ENCODE results near the gene FNDC10. TPM values are rescaled to one million over a fixed set of nuclear protein-coding genes. Genes with fewer than 3 reads are reported as not detected.

Gene FNDC10
- total RNA-seq, 1 donor from 2014 or later: 7.7 TPM

DNA sequence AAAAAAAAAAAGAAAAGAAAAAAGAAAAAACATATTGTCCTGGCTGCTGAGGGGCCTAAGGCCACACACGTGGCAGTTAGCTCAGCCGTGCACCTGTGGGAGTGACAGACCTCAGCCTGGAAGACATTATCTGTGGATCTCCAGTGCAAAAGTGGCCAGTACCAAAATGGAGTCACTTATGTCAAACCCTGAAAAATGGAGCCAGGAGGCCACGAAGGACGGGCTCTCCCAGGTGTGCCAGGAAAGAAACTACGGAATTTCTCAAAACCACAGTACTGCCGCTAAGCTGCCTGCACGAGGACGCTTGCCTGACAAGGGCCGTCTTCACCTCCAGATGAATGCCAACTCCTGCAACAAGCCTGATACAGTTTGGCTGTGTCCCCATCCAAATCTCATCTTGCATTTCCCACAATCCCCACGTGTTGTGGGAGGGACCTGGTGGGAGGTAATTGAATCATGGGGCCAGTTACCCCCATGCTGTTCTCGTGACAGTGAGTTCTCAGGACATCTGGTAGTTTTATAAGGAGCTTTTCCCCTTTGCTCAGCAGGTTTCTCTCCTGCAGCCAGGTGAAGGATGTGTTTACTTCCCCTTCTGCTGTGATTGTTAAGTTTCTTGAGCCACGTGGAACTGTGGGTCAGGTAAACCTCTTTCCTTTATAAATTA, 10.0 kb upstream of the FNDC10 start:
- intact Hi-C loops (cut with DNase I): no loop called here
- ATAC-seq: no peak
- H3K27ac ChIP-seq: peak overlapping the region; percentile 0

DNA sequence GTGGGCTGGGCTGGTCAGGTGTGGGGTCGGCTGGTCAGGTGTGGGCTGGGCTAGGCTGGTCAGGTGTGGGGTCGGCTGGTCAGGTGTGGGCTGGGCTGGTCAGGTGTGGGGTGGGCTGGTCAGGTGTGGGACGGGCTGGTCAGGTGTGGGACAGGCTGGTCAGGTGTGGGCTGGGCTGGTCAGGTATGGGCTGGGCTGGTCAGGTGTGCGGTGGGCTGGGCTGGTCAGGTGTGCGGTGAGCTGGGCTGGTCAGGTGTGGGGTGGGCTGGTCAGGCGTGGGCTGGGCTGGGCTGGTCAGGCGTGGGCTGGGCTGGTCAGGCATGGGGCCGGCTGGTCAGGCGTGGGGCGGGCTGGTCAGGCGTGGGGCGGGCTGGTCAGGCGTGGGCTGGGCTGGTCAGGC, 6.3 kb upstream of the FNDC10 start:
- intact Hi-C loops (cut with DNase I): no loop called here
- peaks cover 16% of the 10 kb centered on the region for H3K4me1 ChIP-seq
- no peaks in the 10 kb centered on the region for H3K36me3 ChIP-seq
- ATAC-seq: no peak
- no peaks in the 10 kb centered on the region for H3K9me3 ChIP-seq
- no peaks in the 10 kb centered on the region for H3K27me3 ChIP-seq (ENCODE audit: low read depth)
- no peak for DNase-seq
- H3K4me3 ChIP-seq: no peak overlapping the region
- TF ChIP-seq, protein P1, sequence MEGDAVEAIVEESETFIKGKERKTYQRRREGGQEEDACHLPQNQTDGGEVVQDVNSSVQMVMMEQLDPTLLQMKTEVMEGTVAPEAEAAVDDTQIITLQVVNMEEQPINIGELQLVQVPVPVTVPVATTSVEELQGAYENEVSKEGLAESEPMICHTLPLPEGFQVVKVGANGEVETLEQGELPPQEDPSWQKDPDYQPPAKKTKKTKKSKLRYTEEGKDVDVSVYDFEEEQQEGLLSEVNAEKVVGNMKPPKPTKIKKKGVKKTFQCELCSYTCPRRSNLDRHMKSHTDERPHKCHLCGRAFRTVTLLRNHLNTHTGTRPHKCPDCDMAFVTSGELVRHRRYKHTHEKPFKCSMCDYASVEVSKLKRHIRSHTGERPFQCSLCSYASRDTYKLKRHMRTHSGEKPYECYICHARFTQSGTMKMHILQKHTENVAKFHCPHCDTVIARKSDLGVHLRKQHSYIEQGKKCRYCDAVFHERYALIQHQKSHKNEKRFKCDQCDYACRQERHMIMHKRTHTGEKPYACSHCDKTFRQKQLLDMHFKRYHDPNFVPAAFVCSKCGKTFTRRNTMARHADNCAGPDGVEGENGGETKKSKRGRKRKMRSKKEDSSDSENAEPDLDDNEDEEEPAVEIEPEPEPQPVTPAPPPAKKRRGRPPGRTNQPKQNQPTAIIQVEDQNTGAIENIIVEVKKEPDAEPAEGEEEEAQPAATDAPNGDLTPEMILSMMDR (IDR thresholded peaks at IDR 0.05): no peak
- H3K27ac ChIP-seq: no peak overlapping the region

More for the DNA sequence above, 10.0 kb upstream of the FNDC10 start:
- no peak overlapping the region for H3K4me3 ChIP-seq
- H3K4me1 ChIP-seq: peaks cover 39% of the 10 kb centered on the region
- H3K9me3 ChIP-seq: no peaks in the 10 kb centered on the region
- peak; percentile 44 for DNase-seq
- H3K36me3 ChIP-seq: no peaks in the 10 kb centered on the region
- TF ChIP-seq, protein P1 (IDR thresholded peaks at IDR 0.05): no peak
- H3K27me3 ChIP-seq (ENCODE audit: low read depth): no peaks in the 10 kb centered on the region

DNA sequence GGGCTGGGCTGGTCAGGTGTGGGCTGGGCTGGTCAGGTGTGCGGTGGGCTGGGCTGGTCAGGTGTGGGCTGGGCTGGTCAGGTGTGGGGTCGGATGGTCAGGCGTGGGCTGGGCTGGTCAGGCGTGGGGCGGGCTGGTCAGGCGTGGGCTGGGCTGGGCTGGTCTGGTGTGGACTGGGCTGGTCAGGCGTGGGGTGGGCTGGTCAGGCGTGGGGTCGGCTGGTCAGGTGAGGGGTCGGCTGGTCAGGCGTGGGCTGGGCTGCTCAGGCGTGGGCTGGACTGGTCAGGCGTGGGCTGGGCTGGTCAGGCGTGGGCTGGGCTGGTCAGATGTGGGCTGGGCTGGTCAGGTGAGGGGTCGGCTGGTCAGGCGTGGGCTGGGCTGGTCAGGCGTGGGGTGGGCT, 5.8 kb upstream of the FNDC10 start:
- intact Hi-C loops (cut with DNase I): no loop called here
- DNase-seq: no peak
- H3K27me3 ChIP-seq (ENCODE audit: low read depth): no peaks in the 10 kb centered on the region
- no peak for ATAC-seq
- peaks cover 13% of the 10 kb centered on the region for H3K4me1 ChIP-seq
- no peaks in the 10 kb centered on the region for H3K9me3 ChIP-seq
- TF ChIP-seq, protein P1 (IDR thresholded peaks at IDR 0.05): no peak
- no peak overlapping the region for H3K4me3 ChIP-seq
- no peak overlapping the region for H3K27ac ChIP-seq
- H3K36me3 ChIP-seq: no peaks in the 10 kb centered on the region

DNA sequence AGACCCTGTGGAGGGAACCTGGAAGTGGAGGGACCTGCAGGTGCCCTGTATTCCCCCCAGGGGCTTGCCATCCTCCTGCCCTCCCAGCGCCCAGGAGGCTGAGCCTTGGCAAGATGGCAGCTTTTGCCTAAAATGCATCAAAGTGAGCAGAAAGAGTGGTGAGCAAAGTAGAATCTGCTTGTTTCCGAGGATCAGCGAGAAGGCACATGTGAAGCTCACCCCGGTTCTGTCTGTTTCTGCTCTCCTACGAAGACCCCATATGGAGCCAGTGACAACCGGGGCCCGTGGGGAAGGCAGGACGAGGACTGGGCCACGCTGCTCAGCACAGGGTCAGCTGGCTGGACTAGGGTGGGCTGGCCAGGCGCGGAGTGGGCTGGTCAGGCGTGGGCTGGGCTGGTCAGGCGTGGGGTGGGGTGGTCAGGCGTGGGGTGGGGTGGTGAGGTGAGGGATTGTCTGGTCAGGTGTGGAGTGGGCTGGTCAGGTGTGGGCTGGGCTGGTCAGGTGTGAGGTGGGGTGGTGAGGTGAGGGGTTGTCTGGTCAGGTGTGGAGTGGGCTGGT, 5.2 kb upstream of the FNDC10 start:
- Histone ChIP-seq H3K36me3 (no peaks in the 10 kb centered on the region), H3K4me3 (no peak overlapping the region), H3K27me3 (ENCODE audit: low read depth) (peaks cover 4% of the 10 kb centered on the region), H3K4me1 (peaks cover 14% of the 10 kb centered on the region), H3K27ac (no peak overlapping the region), H3K9me3 (no peaks in the 10 kb centered on the region)
- no peak for ATAC-seq
- DNase-seq: no peak
- TF ChIP-seq, protein P1 (IDR thresholded peaks at IDR 0.05): no peak
- intact Hi-C loops (cut with DNase I): no loop called here

DNA sequence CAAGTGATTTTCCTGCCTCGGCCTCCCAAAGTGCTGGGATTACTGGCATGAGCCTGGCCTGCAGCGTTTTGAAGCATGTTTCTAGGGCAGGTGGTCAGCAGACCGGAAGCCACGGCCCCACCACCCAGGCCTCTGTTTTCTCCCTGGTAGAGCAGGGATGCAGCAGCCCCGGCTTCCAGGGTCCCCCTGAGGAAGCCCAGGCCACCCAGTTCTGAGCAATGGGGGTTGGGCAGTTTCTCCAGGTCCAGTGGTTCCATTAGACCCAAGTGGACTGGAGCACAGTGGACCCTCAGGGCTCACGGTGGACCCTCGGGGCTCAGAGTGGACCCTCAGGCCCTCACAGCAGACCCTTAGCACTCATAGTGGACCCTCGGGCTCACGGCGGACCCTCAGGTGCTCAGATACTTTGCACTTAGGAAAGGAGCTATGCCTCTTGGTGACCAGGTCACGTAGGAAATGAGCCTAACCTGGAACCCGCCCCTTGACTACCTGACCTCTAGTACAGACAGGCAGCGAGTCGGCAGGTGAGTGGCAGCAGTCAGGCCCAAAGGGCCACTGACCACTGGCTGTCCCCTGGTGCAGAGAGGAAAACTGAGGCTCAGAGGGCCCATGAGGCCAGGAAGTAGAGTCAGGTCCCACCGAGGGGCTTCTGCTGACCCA, 4.6 kb upstream of the FNDC10 start:
- peaks cover 5% of the 10 kb centered on the region for H3K27me3 ChIP-seq (ENCODE audit: low read depth)
- H3K4me1 ChIP-seq: peaks cover 9% of the 10 kb centered on the region
- H3K36me3 ChIP-seq: no peaks in the 10 kb centered on the region
- TF ChIP-seq, protein P1 (IDR thresholded peaks at IDR 0.05): no peak
- no peak for DNase-seq
- ATAC-seq: no peak
- H3K9me3 ChIP-seq: no peaks in the 10 kb centered on the region
- intact Hi-C loops (cut with DNase I): no loop called here
- no peak overlapping the region for H3K4me3 ChIP-seq
- H3K27ac ChIP-seq: no peak overlapping the region
